ENCODE measurements around the gene ZBED5. TPM values are rescaled to one million over a fixed set of nuclear protein-coding genes. Genes with fewer than 3 reads are reported as not detected.

ZBED5 gene
- total and polyA plus RNA-seq, 9 of the 15 experiments (the other 6 are each of a cell fraction or from before 2014, with no cell fraction given): 12.4 to 70.7 (median 26.8) TPM

- Histone ChIP-seq H3K4me1 (replicated peaks in 1 of 2; ENCODE audit: control insufficient read depth in 2 of 2, insufficient read depth in 2 of 2, low read length in 2 of 2) (peaks cover 0 to 11% of the 10 kb centered on the region in 2 experiments; a peak in 3 of 5 replicates), H3K9me1 (ENCODE audit: control insufficient read depth, insufficient read depth, low read length) (peaks cover 3% of the 10 kb centered on the region), H2AFZ (ENCODE audit: low read depth, low read length) (peak overlapping the region; percentile 93), H3K36me3 (ENCODE audit: control insufficient read depth, insufficient read depth, low read length) (peaks cover 41% of the 10 kb centered on the region), H4K20me1 (replicated peaks; ENCODE audit: control insufficient read depth, insufficient read depth, low read length) (no peaks in the 10 kb centered on the region), H3K27ac (ENCODE audit: extremely low read depth, low read depth, low read length) (peak overlapping the region; percentile 89), H3K9me3 (replicated peaks; ENCODE audit: control insufficient read depth, insufficient read depth, low read depth, low read length) (no peaks in the 10 kb centered on the region), H3K4me3 (peak overlapping the region; percentile 66), H3K79me2 (ENCODE audit: control insufficient read depth, insufficient read depth, low read length) (peaks cover 46% of the 10 kb centered on the region), H3K4me2 (ENCODE audit: insufficient read depth, low read length) (peak overlapping the region; percentile 93), H3K27me3 (ENCODE audit: control insufficient read depth in 2 of 2, insufficient read depth in 2 of 2, low read length in 2 of 2) (no peaks in the 10 kb centered on the region), H3K9ac (ENCODE audit: insufficient read depth in 1 of 2, low read depth in 2 of 2, low read length in 2 of 2) (peak overlapping the region; percentile 92 to 93)
- CTCF ChIA-PET (ENCODE audit: low intra/inter-chr PET ratio): no interaction called here
- FAIRE-seq (peak; percentile 75), DNase-seq (ENCODE audit: extremely low read depth in 1 of 4, low spot score in 3 of 4) (peak; percentile 22 to 73 (median 37)), ATAC-seq (peak; percentile 37)
- in situ Hi-C loops (cut with MboI): no loop called here
- WGBS (ENCODE audit: insufficient coverage, low coverage, missing lambda C conversion rate): under 1% methylated on average over 17 of the region's 17 CpGs
- intact Hi-C loops (cut with micrococcal nuclease): loop anchor here (5.0 kb wide), 1 partner anchor 65 kb away; no protein-coding TSS in a partner anchor
- BruUV-seq (replicated peaks): TSS peak; percentile 45
- POLR2A ChIA-PET: interaction anchor here (0.7 to 4.2 kb wide), 6 partner anchors 8 to 71 kb away, joined by 3 to 56 read pairs (median 8); partner anchors contain the start of gene EIF4G2
- TF ChIP-seq GTF2E2 (tag; IDR thresholded peaks at IDR 0.05): 0 out of 2 replicates have a peak, but pooled peaks have one; percentile 22
- peak; percentile 5 for TF ChIP-seq TAF1 (IDR thresholded peaks at IDR 0.05; ENCODE audit: control insufficient read depth, extremely low read depth, insufficient read depth, low read length, severe bottlenecking)
- peak; percentile 97 for TF ChIP-seq ZSCAN29 (IDR thresholded peaks at IDR 0.05)
- peak; percentile 84 for TF ChIP-seq GABPA (tag; conservative IDR thresholded peaks at IDR 0.05; ENCODE audit: low read depth)
- TF ChIP-seq TCF3 (CRISPR knock-in tag; IDR thresholded peaks at IDR 0.05): 0 out of 2 replicates have a peak, but pooled peaks have one; percentile 1
- 0 out of 2 replicates have a peak, but pooled peaks have one; percentile 67 for TF ChIP-seq THAP7 (CRISPR knock-in tag; IDR thresholded peaks at IDR 0.05)
- no peak for TF ChIP-seq NR2C2 (CRISPR knock-in tag; IDR thresholded peaks at IDR 0.05)
- TF ChIP-seq NR2C2 (tag; IDR thresholded peaks at IDR 0.05): peak; percentile 70; the same call in 1 of the 2 replicates
- peak; percentile 77 for TF ChIP-seq ETV1 (tag; conservative IDR thresholded peaks at IDR 0.05; ENCODE audit: low read depth)
- TF ChIP-seq E2F8 (IDR thresholded peaks at IDR 0.05; ENCODE audit: low read depth, partially characterized antibody): peak; percentile 35
- TF ChIP-seq RBFOX2 (IDR thresholded peaks at IDR 0.05; ENCODE audit: low read depth, low read length): no peak
- TF ChIP-seq SLC30A9 (CRISPR knock-in tag; IDR thresholded peaks at IDR 0.05): no peak
- peak; percentile 53; the same call in 1 of the 2 replicates for TF ChIP-seq ELF1 (tag; IDR thresholded peaks at IDR 0.05)
- TF ChIP-seq EP300 (IDR thresholded peaks at IDR 0.05; ENCODE audit: low read length): 0 out of 2 replicates have a peak, but pooled peaks have one; percentile 14
- TF ChIP-seq CHD1 (IDR thresholded peaks at IDR 0.05; ENCODE audit: low read length): peak; percentile 1
- TF ChIP-seq USF1 (CRISPR knock-in tag; IDR thresholded peaks at IDR 0.05): no peak
- TF ChIP-seq BCL6 (CRISPR knock-in tag; IDR thresholded peaks at IDR 0.05): no peak
Observed at GRCh38 chr11:10856689-10857458, 979 bp downstream of the ZBED5 start.
